Measurements from ENCODE around the gene BCAS3. TPM values are rescaled to one million over a fixed set of nuclear protein-coding genes. Genes with fewer than 3 reads are reported as not detected.

Gene BCAS3
- polyA plus RNA-seq, 4 donors: 26.2 to 27.7 (median 26.8) TPM

DNA sequence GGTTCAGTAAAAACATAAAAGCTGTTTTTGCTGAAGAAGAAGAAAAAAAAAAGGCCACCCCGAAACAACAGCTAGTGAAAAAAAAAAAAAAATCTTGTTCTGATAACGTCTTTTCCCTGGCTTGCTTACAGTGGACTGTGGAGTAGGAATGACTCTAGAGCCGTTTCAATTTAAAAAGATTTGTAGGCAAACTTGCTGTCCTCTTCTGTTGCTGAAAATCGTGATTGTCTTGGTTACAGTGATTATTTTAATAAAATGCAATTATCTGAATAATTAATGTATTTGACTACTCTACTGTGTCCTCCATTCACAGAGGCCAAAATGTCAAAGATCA is 531.4 kb downstream of the BCAS3 start:
- DNase-seq (ENCODE audit: low read depth in 4 of 4, low spot score in 3 of 4): no peak

- DNase-seq (ENCODE audit: low read depth in 4 of 4, low spot score in 3 of 4): no peak
Measured at GRCh38 chr17:61209525-61209924, 531.9 kb downstream of the BCAS3 start.

GRCh38 chr17:61211236-61211635 is 533.6 kb downstream of the BCAS3 start:
- no peak for DNase-seq (ENCODE audit: low read depth in 4 of 4, low spot score in 3 of 4)

- no peak for DNase-seq (ENCODE audit: low read depth in 4 of 4, low spot score in 3 of 4)
Measured at GRCh38 chr17:61212655-61213054, 535.0 kb downstream of the BCAS3 start.

- DNase-seq (ENCODE audit: low read depth in 4 of 4, low spot score in 3 of 4): no peak
Measured at GRCh38 chr17:61214753-61215152, 537.1 kb downstream of the BCAS3 start.

GRCh38 chr17:61216066-61216465 is 538.4 kb downstream of the BCAS3 start:
- no peak for DNase-seq (ENCODE audit: low read depth in 4 of 4, low spot score in 3 of 4)

DNA sequence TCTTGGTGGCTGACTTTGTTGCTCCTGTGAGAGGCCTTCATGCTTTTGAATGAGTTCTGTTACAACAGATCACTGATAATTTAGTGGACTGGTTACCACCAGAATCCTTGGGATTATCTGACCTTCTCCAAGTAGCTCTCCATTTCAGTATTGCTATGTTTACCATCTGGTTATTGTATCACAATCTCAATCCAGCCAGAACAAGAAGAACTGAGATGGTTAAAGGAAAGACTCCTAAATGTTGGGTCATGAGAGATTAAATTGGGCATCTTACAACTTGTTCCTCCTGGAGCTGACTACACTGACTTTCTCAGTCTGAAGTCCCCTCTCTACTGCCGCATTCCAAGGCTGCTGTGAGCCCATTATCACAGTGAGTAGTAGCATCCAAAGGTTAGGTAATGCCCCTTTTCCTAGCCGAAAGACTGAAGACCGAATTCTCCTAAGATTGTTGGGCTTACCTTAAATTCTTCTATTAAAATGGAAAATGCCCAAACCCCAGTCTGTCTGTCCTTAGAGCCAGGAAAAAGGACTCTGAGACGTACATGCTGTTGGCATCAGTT is 540.3 kb downstream of the BCAS3 start:
- no peak for DNase-seq (ENCODE audit: low read depth in 4 of 4, low spot score in 3 of 4)

GRCh38 chr17:61218438-61218837 is 540.8 kb downstream of the BCAS3 start:
- DNase-seq (ENCODE audit: low read depth in 4 of 4, low spot score in 3 of 4): no peak

GRCh38 chr17:61219460-61219859 is 541.8 kb downstream of the BCAS3 start:
- no peak for DNase-seq (ENCODE audit: low read depth in 4 of 4, low spot score in 3 of 4)

GRCh38 chr17:61221181-61221580 is 543.5 kb downstream of the BCAS3 start:
- no peak for DNase-seq (ENCODE audit: low read depth in 4 of 4, low spot score in 3 of 4)

DNA sequence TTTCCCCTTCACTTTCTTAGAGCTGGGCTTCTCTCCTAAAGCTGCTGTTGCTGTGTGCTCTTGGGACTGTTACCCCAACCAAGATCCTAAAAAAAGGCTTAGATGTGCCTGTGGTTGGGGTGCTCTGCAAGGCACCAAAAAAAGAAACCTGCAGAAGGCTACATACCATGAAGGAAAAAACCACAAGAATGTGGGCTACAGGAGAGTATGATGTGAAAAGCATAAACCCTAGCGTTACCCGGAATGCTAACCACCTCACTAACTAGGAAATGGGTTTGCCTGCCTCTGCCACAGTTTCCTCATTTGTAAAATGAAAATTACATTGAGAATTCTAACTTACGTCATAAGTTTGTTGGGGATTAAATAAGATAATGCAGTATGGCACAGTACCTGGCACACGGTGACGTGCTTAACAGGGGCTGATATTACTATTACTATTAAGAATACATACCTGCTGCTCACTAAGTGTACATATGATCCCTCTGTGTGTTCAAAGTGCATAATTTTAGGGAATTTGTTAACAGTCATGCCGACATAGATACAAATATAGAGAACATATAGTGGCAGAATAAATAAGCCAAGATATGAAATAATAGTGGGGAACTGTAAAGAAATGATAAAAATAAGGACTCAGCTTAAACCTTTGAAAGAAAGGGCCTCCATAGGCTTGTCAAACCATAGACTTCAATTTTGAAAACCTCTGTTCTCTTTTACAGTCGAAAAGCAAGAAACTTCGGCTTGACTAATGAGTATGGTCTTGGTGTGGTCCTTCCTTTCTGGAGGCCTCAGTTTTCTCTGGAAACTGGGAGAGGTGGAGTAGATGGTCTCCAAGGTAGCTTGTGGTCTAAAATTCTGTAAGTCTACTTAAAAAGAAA is 544.2 kb downstream of the BCAS3 start:
- no peak for DNase-seq (ENCODE audit: low read depth in 4 of 4, low spot score in 3 of 4)

GRCh38 chr17:61223725-61224124 is 546.1 kb downstream of the BCAS3 start:
- DNase-seq (ENCODE audit: low read depth in 4 of 4, low spot score in 3 of 4): no peak

GRCh38 chr17:61225178-61225882 is 547.7 kb downstream of the BCAS3 start:
- DNase-seq (ENCODE audit: low read depth in 4 of 4, low spot score in 3 of 4): no peak

GRCh38 chr17:61227866-61228265 is 550.2 kb downstream of the BCAS3 start:
- no peak for DNase-seq (ENCODE audit: low read depth in 4 of 4, low spot score in 3 of 4)

GRCh38 chr17:61230461-61230860 is 552.8 kb downstream of the BCAS3 start:
- no peak for DNase-seq (ENCODE audit: low read depth in 4 of 4, low spot score in 3 of 4)

DNA sequence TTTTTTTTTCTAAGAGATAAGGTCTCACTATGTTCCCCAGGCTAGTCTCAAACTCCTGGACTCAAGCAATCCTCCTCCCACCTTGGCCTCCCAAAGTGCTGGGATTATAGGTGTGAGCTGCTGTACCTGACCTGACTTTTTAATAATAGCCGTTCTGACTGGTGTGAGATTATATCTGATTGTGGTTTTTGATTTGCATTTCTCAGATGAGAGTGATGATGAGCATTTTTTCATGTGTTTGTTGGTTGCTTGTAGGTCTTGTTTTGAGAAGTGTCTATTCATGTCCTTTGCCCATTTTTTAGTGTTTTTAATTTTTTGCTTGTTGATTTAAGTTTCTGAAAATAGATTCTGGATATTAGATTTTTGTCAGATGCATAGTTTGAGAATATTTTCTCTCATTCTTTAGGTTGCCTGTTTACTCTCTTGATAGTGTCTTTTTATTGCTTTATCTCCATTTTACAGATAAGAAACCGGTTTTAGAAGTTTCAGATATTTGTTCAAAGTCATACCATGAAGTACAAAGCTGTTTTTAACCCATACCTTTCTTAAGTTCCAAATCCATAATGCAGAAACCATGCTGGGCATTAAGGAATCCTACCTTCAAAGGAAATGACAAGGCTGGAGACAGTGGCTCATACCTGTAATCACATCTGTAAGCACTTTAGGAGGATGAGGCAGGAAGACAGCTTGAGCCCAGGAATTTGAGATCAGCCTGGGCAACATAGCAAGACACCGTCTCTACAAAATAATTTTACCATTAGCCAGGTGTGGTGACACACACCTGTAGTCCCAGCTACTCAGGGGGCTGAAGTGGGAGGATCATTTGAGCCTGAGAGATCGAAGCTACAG is 553.5 kb downstream of the BCAS3 start:
- DNase-seq (ENCODE audit: low read depth in 4 of 4, low spot score in 3 of 4): no peak

GRCh38 chr17:61232871-61233270 is 555.2 kb downstream of the BCAS3 start:
- no peak for DNase-seq (ENCODE audit: low read depth in 4 of 4, low spot score in 3 of 4)

DNA sequence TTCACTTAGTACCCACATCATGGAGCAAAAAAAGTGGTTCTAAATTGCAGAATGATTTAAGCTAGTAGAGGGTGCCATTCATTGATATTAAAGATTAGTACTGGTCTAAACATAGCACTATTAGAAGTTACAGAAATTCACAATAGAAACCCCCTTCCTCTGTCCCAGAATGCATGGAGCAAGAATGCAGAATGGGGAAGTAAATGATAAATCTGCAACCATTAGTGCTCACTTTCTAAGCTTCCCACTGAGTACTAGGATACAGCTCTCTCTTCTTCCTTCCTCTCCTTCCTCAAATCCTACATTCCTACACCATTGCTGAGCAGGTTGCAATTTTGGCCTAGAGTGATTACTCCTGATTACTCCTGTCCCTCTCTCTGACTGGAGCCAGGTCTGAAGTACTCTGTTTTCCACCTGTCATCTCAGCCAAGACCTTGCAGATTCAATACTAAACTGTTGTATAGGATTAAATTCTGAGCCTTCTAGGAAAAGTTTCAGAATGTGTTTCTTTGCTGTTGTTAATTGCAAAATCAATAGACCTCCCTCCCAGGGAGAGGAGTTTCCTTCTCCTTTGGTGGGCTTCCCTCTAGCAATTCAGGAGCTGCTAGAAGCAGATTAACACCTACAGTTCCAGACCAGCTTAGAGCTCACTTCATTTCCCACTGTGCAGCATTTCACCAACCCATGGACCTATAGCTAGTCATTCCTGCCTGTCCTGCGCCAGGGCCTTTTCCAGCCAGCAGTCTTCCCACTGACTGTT is 556.5 kb downstream of the BCAS3 start:
- no peak for DNase-seq (ENCODE audit: low read depth in 4 of 4, low spot score in 3 of 4)

DNA sequence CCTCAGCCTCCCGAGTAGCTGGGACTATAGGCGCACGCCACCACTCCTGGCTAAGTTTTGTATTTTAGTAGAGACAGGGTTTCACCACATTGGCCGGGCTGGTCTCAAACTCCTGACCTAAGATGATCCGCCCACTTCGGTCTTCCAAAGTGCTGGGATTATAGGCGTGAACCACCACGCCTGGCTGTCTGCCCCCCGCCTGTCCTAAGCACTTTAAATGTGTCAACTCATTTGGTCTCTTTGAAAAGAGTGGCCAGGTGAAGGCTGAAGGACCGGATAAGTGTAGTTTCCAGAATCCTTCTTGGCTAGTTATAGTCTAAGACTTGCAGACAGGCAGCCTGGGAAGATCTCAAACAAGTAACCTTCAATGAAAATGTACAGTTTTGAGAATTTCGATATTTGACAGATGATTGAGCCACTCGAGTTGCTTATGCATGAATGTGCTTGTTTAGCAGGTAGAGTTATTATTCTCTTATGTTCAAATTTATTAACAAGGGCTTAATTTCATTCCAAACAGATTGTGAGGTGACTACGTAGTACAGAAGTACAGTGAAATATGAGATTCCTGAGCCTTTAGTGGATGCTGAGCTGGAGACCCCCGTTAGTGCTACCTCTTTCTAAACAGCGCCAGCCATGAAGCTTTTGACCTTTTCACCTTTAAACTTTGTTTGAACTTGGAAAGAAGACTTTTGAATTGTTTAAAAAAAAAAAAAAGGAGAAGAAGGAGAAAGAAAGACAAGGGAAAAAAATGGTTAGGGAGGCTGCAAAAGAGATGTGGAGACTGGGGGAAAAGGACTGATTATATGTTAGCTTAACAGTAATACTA is 557.6 kb downstream of the BCAS3 start:
- DNase-seq (ENCODE audit: low read depth in 4 of 4, low spot score in 3 of 4): no peak

All from right renal pelvis (tissue), 4 donors.